Keratinocyte (primary cell): ENCODE data around the gene RNPS1. TPM values are rescaled to one million over a fixed set of nuclear protein-coding genes. Genes with fewer than 3 reads are reported as not detected.

Experiments used
- DNase-seq: peaks from one replicate; pipeline ENCODE4 v3.0.0-alpha.2; 2011; ENCODE audit warnings: low read depth, missing footprints, low spot score
- FAIRE-seq: peaks from 2 replicates; lab custom pipeline; 2011; peaks lifted over from hg19 to GRCh38; lab: Jason Lieb, UNC
- H2AFZ ChIP-seq: 2 replicates; pipeline ENCODE4 v1.6.0; 2012; ENCODE audit warnings: low read length, control low read depth, inconsistent platforms; ENCODE audit not compliant: control insufficient read depth
- H3K27ac ChIP-seq: 2 replicates; pipeline ENCODE4 v1.5.1; 2011; ENCODE audit warnings: low read length; ENCODE audit not compliant: control insufficient read depth, insufficient read depth
- H3K27me3 ChIP-seq: 3 replicates; pipeline ENCODE4 v1.6.0; 2011; ENCODE audit warnings: low read length; ENCODE audit not compliant: control insufficient read depth, insufficient read depth; ENCODE audit errors: extremely low read depth
- H3K36me3 ChIP-seq, 2 experiments: 2 replicates in 1 of 2; 3 replicates in 1 of 2; pipeline ENCODE4 v1.5.1; 2011; ENCODE audit warnings: low read length in 2 of 2, mild to moderate bottlenecking in 1 of 2; ENCODE audit not compliant: control insufficient read depth in 2 of 2, insufficient read depth in 2 of 2; ENCODE audit errors: extremely low read depth in 1 of 2
- H3K4me1 ChIP-seq: 3 replicates; pipeline ENCODE4 v1.5.1; 2011; ENCODE audit warnings: low read length; ENCODE audit not compliant: control insufficient read depth, insufficient read depth; ENCODE audit errors: extremely low read depth
- H3K4me2 ChIP-seq: 3 replicates; pipeline ENCODE4 v1.6.0; 2011; ENCODE audit warnings: low read depth, low read length; ENCODE audit not compliant: control insufficient read depth, insufficient read depth; ENCODE audit errors: extremely low read depth
- H3K4me3 ChIP-seq, 3 experiments: fragments of 200-600 bp in 1 of 3; sonication (generic) in 1 of 3; 2 replicates in 2 of 3; 3 replicates in 1 of 3; pipeline ENCODE4 v1.5.1; 2011 to 2016; ENCODE audit warnings: low read length in 3 of 3, mild to moderate bottlenecking in 3 of 3, control low read depth in 2 of 3, inconsistent platforms in 1 of 3, low read depth in 1 of 3, mixed read lengths in 1 of 3, mixed run types in 1 of 3, moderate library complexity in 1 of 3; ENCODE audit not compliant: control insufficient read depth in 2 of 3, insufficient read depth in 2 of 3; ENCODE audit errors: extremely low read depth in 1 of 3
- H3K79me2 ChIP-seq: 2 replicates; pipeline ENCODE4 v1.6.0; 2012; ENCODE audit warnings: low read length; ENCODE audit not compliant: control insufficient read depth, insufficient read depth
- H3K9ac ChIP-seq: 3 replicates; pipeline ENCODE4 v1.6.0; 2011; ENCODE audit warnings: low read length; ENCODE audit not compliant: control insufficient read depth, insufficient read depth; ENCODE audit errors: extremely low read depth
- H3K9me1 ChIP-seq: 3 replicates; pipeline ENCODE4 v1.6.0; 2011; ENCODE audit warnings: low read length; ENCODE audit not compliant: control insufficient read depth, insufficient read depth; ENCODE audit errors: extremely low read depth
- H3K9me3 ChIP-seq: 2 replicates; pipeline ENCODE4 v1.5.1; 2012; ENCODE audit warnings: low read depth, low read length; ENCODE audit not compliant: control insufficient read depth
- H4K20me1 ChIP-seq: 3 replicates; pipeline ENCODE4 v1.6.0; 2011; ENCODE audit warnings: low read length; ENCODE audit not compliant: control insufficient read depth, insufficient read depth; ENCODE audit errors: extremely low read depth
- CTCF ChIP-seq, 3 experiments: IDR thresholded peaks in 1 of 3; conservative IDR thresholded peaks in 1 of 3; optimal IDR thresholded peaks in 1 of 3; 2 replicates in 2 of 3; 3 replicates in 1 of 3; pipeline versions ENCODE3 to v1.5.1; 2011; ENCODE audit warnings: low read length in 3 of 3, mild to moderate bottlenecking in 3 of 3, moderate library complexity in 2 of 3, control low read depth in 1 of 3, inconsistent platforms in 1 of 3; ENCODE audit not compliant: insufficient read depth in 2 of 3; ENCODE audit errors: extremely low read depth in 1 of 3
- EZH2 ChIP-seq: IDR thresholded peaks from one replicate; pipeline ENCODE4 v1.6.1; 2012; ENCODE audit warnings: inconsistent platforms, mild to moderate bottlenecking, low read length, moderate library complexity
- dilution Hi-C: fragments of 300-500 bp; cut with MboI; formaldehyde crosslinking; loops from one replicate; pipeline ENCODE4 v1.7.0; 2020; ENCODE audit warnings: low sequenced_read_pairs; ENCODE audit not compliant: extremely low pct_ligation_motif_present
- polyA plus RNA-seq, 5 experiments: library from polyadenylated mRNA; depleted of rRNA in 3 of 5; stranded (reverse) in 3 of 5; stranded (forward) in 1 of 5; unstranded in 1 of 5; fragments of >200 nt; gene quantifications; 1 replicate in 1 of 5; 2 replicates in 3 of 5; 3 replicates in 1 of 5; pipeline versions ENCODE4 v1.2.1 to v1.2.3, GENCODE V29; 2011 to 2012; ENCODE audit warnings: missing spikeins in 2 of 5, low read depth in 1 of 5, low replicate concordance in 1 of 5

RNPS1 gene
- polyA plus RNA-seq, 1 donor (not counting 4 experiments of a cell fraction or from before 2014, with no cell fraction given), result 89.4 TPM

DNA sequence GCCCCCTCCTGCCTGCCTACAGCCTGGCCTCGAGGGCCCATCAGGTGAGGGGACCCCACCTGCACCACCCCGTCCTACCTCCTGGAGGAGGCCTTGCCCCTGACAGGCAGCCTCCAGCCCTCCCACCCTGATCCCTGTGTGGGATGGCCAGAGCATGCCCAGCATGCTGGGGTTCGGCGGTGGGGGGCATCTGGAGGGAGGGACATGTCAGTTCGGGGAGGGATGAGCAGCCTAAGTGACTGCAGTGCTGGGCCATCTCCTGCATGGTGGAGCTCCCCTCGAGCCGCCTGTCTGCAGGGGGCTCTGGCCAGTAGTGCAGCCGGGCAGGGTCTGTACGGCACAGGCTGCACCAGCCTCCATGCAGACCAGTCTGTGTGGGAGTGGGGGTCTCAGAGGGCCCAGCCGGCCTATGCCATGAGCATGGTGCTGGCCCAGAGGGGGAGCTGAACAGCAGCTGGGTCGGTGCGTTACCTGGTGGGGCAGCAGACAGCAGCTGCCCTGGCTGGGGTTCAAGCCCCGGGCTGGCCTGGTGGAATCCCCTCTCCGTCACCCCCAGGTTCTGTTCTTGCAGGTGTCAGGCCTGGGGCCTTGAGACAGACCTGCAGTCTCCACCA, 4.0 kb upstream of the RNPS1 start:
- Histone ChIP-seq H3K4me2 (no peak overlapping the region), H3K9me1 (no peaks in the 10 kb centered on the region), H3K79me2 (peaks cover 16% of the 10 kb centered on the region)

DNA sequence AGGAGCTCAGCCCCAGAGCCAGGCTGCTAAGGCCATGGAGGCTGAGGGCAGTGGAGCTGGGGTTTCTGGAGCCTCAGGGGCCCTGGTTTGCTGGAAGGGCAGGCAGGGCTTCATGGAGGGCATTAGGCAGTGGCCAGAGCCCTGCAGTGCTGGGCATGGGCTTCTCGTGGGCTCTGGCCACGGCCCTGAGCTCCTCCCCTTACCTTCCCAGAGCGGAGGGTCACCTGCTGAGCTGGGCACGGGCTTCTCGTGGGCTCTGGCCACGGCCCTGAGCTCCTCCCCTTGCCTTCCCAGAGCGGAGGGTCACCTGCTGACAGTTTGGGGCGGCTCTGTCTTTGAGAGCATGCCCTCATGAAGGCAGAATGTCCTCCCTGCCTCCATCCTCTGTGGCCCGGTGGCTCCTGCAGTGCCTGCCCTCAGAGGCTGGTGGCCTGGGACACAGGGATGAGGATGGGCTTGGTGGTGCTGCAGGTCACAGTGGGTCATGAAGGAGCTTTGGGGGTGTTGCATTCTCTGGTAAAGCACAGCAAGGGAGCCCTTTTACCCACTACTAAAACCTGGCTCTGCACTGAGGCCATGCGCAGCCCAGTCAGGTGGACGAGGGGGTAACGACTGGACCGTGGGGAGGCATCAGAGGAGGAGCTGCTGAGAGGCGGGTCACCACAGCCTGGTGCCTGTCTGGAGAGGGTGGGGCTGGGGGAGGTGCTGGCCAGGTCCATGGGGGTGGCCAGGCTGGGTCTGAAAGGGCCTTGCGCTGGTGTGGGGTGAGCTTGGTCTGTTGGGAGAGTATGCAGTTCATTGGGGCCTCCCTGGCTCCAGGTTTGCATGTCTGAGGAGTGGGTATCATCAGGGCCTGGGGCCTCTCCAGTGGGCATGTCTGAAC, 2.9 kb upstream of the RNPS1 start:
- H3K4me1 ChIP-seq, result peaks cover 11% of the 10 kb centered on the region
- no peaks in the 10 kb centered on the region for H3K27me3 ChIP-seq
- no peak overlapping the region for H3K9ac ChIP-seq
- H3K79me2 ChIP-seq, result peaks cover 27% of the 10 kb centered on the region
- H3K4me2 ChIP-seq, result no peak overlapping the region
- TF ChIP-seq EZH2, result no peak
- no peak for TF ChIP-seq CTCF (optimal IDR thresholded peaks at IDR 0.05 in 1 of 3, IDR thresholded peaks at IDR 0.05 in 1 of 3, conservative IDR thresholded peaks at IDR 0.05 in 1 of 3; ENCODE audit: extremely low read depth in 1 of 3, insufficient read depth in 2 of 3, low read length in 3 of 3)
- no peak for DNase-seq
- H3K36me3 ChIP-seq, result peaks cover 0 to 1% of the 10 kb centered on the region in 2 experiments
- peaks cover 8% of the 10 kb centered on the region for H4K20me1 ChIP-seq
- no peaks in the 10 kb centered on the region for H3K9me3 ChIP-seq
- H3K9me1 ChIP-seq, result peaks cover 2% of the 10 kb centered on the region
- dilution Hi-C loops, result no loop called here
- H3K27ac ChIP-seq, result no peak overlapping the region
- FAIRE-seq, result no peak
- H2AFZ ChIP-seq, result no peak overlapping the region
- no peak overlapping the region for H3K4me3 ChIP-seq

More for the DNA sequence above, 4.0 kb upstream of the RNPS1 start:
- Histone ChIP-seq H3K9ac (no peak overlapping the region), H3K9me3 (no peaks in the 10 kb centered on the region), H3K4me3 (no peak overlapping the region), H4K20me1 (peaks cover 2% of the 10 kb centered on the region), H3K27ac (no peak overlapping the region), H3K27me3 (no peaks in the 10 kb centered on the region), H2AFZ (no peak overlapping the region), H3K4me1 (peaks cover 9% of the 10 kb centered on the region), H3K36me3 (peaks cover 0 to 1% of the 10 kb centered on the region in 2 experiments)
- FAIRE-seq (no peak), DNase-seq (no peak)
- TF ChIP-seq CTCF (optimal IDR thresholded peaks at IDR 0.05 in 1 of 3, IDR thresholded peaks at IDR 0.05 in 1 of 3, conservative IDR thresholded peaks at IDR 0.05 in 1 of 3; ENCODE audit: extremely low read depth in 1 of 3, insufficient read depth in 2 of 3, low read length in 3 of 3), result no peak
- TF ChIP-seq EZH2, result no peak
- dilution Hi-C loops, result no loop called here
